K562 (cell line): ENCODE data around the gene PIH1D1. TPM values are rescaled to one million over a fixed set of nuclear protein-coding genes. Genes with fewer than 3 reads are reported as not detected.

Source experiments
- ATAC-seq: fragments of 200-7000 bp; cut with Tn5 transposase; 3 replicates; pipeline ENCODE4 v1.9.1; 2020; ENCODE audit warnings: moderate library complexity
- BruUV-seq: library from RNA; stranded (reverse); fragments of 400-500 nt; replicated peaks from 2 replicates; lab custom pipeline; 2021; lab: Mats Ljungman, UMichigan
- CTCF ChIA-PET: fragments of 300-600 bp; formaldehyde crosslinking; extraction: SDS; loops from one replicate; lab custom pipeline; 2021; ENCODE audit warnings: low intra/inter-chr PET ratio; lab: Yijun Ruan, JAX
- POLR2A ChIA-PET: fragments of 300-600, 350-650 bp; sonication (Branson Sonifier 250); formaldehyde crosslinking; extraction: SDS; loops from one replicate; lab custom pipeline; 2021; ENCODE audit warnings: antibody characterized with exemption, inconsistent platforms; lab: Yijun Ruan, JAX
- DNase-seq, 4 experiments: peaks; one replicate each; pipeline versions ENCODE4 v3.0.0 to v3.0.0-alpha.2; 2011 to 2018; ENCODE audit warnings: low spot score in 3 of 4, mixed read lengths in 3 of 4; ENCODE audit errors: extremely low read depth in 1 of 4
- FAIRE-seq: peaks from 2 replicates; lab custom pipeline; 2011; peaks lifted over from hg19 to GRCh38; lab: Jason Lieb, UNC
- H2AFZ ChIP-seq: 2 replicates; pipeline ENCODE4 v1.6.0; 2011; ENCODE audit warnings: low read depth, low read length, control low read depth, inconsistent platforms
- H3K27ac ChIP-seq: fragments of 200-600 bp; 3 replicates; pipeline ENCODE4 v1.8.0; 2011; ENCODE audit warnings: low read depth, mild to moderate bottlenecking, control low read depth, inconsistent platforms, low read length, moderate library complexity, mixed read lengths; ENCODE audit errors: extremely low read depth
- H3K27me3 ChIP-seq, 2 experiments: fragments of 300-600 bp in 1 of 2; 2 replicates in 1 of 2; 3 replicates in 1 of 2; pipeline versions ENCODE4 v1.6.0 to v1.8.0; 2011; ENCODE audit warnings: inconsistent platforms in 2 of 2, low read length in 2 of 2, mild to moderate bottlenecking in 1 of 2, mixed read lengths in 1 of 2, moderate library complexity in 1 of 2; ENCODE audit not compliant: control insufficient read depth in 2 of 2, insufficient read depth in 2 of 2
- H3K36me3 ChIP-seq: fragments of 300-600 bp; 3 replicates; pipeline ENCODE4 v1.8.0; 2011; ENCODE audit warnings: mild to moderate bottlenecking, low read length, inconsistent platforms; ENCODE audit not compliant: control insufficient read depth, insufficient read depth
- H3K4me1 ChIP-seq, 2 experiments: fragments of 200-600 bp in 1 of 2; replicated peaks in 1 of 2; 2 replicates in 1 of 2; 3 replicates in 1 of 2; pipeline versions ENCODE4 v1.5.1 to v1.8.0; 2011; ENCODE audit warnings: inconsistent platforms in 2 of 2, low read length in 2 of 2, mild to moderate bottlenecking in 1 of 2, mixed read lengths in 1 of 2, moderate library complexity in 1 of 2; ENCODE audit not compliant: control insufficient read depth in 2 of 2, insufficient read depth in 2 of 2
- H3K4me2 ChIP-seq: 2 replicates; pipeline ENCODE4 v1.6.1; 2011; ENCODE audit warnings: low read length, control low read depth, inconsistent platforms, mixed read lengths; ENCODE audit not compliant: insufficient read depth
- H3K4me3 ChIP-seq: fragments of 200-600 bp; sonication (generic), shearing (Covaris generic); 2 replicates; pipeline ENCODE4 v1.5.1; 2016; ENCODE audit warnings: control low read depth, inconsistent platforms
- H3K79me2 ChIP-seq: fragments of 200-600 bp; 3 replicates; pipeline ENCODE4 v1.8.0; 2011; ENCODE audit warnings: low read length, inconsistent platforms; ENCODE audit not compliant: control insufficient read depth, insufficient read depth
- H3K9ac ChIP-seq, 2 experiments: 2 replicates each; pipeline versions ENCODE4 v1.6.0 to v1.6.1; 2011; ENCODE audit warnings: low read depth in 2 of 2, low read length in 2 of 2, control low read depth in 1 of 2, inconsistent platforms in 1 of 2, mild to moderate bottlenecking in 1 of 2, mixed read lengths in 1 of 2; ENCODE audit not compliant: insufficient read depth in 1 of 2
- H3K9me1 ChIP-seq: one replicate; pipeline ENCODE4 v1.6.0; 2011; ENCODE audit warnings: inconsistent platforms, mild to moderate bottlenecking, low read length, moderate library complexity; ENCODE audit not compliant: control insufficient read depth, insufficient read depth
- H3K9me3 ChIP-seq: replicated peaks from 2 replicates; pipeline ENCODE4 v1.5.1; 2011; ENCODE audit warnings: low read depth, low read length, inconsistent platforms; ENCODE audit not compliant: control insufficient read depth, insufficient read depth
- H4K20me1 ChIP-seq: replicated peaks from 2 replicates; pipeline ENCODE4 v1.6.1; 2011; ENCODE audit warnings: low read length, inconsistent platforms, mixed read lengths; ENCODE audit not compliant: control insufficient read depth, insufficient read depth
- FOXK2 ChIP-seq, 2 experiments: fragments of 450-650 bp; IDR thresholded peaks in 1 of 2; conservative IDR thresholded peaks in 1 of 2; 2 replicates each; pipeline ENCODE4 v1.6.1; 2016; ENCODE audit warnings: low read depth in 2 of 2, mild to moderate bottlenecking in 1 of 2
- MED1 ChIP-seq: sonication (generic); formaldehyde crosslinking; IDR thresholded peaks from 2 replicates; pipeline ENCODE4 v1.8.1; 2023; ENCODE audit warnings: missing genetic modification reagents, borderline replicate concordance
- PHB ChIP-seq: fragments of 250-450 bp; sonication (Bioruptor Pico); IDR thresholded peaks from 2 replicates; pipeline ENCODE4 v1.5.0; 2021
- PHB2 ChIP-seq: fragments of 450-650 bp; IDR thresholded peaks from 2 replicates; pipeline ENCODE4 v1.6.1; 2017; ENCODE audit warnings: low read depth
- TARDBP ChIP-seq: fragments of 450-650 bp; IDR thresholded peaks from 2 replicates; pipeline ENCODE4 v1.6.1; 2016
- TFAP4 ChIP-seq: sonication (generic); formaldehyde crosslinking; IDR thresholded peaks from 2 replicates; pipeline ENCODE4 v1.8.0; 2022; ENCODE audit warnings: missing genetic modification reagents, mild to moderate bottlenecking, moderate library complexity, borderline replicate concordance
- ZBTB43 ChIP-seq: sonication (generic); formaldehyde crosslinking; IDR thresholded peaks from 2 replicates; pipeline ENCODE4 v1.8.0; 2023; ENCODE audit warnings: mild to moderate bottlenecking, missing genetic modification reagents
- WGBS: fragments of 100-300 bp; shearing (Covaris generic); methylation state at CpG from one replicate; pipeline ENCODE4 v1.1.6; 2016; ENCODE audit warnings: low coverage, mixed read lengths; ENCODE audit not compliant: insufficient coverage; ENCODE audit errors: missing lambda C conversion rate; 5-methylcytosine and 5-hydroxymethylcytosine counted together
- in situ Hi-C: fragments of 300-500 bp; cut with MboI; formaldehyde crosslinking; loops from 4 replicates; pipeline ENCODE4 v1.15.0; 2018; ENCODE audit warnings: inconsistent platforms, mixed read lengths
- intact Hi-C: fragments of 100-400 bp; cut with micrococcal nuclease; formaldehyde crosslinking; loops from 2 replicates; pipeline ENCODE4 v1.14.2; 2022
- polyA plus RNA-seq, 8 experiments: library from polyadenylated mRNA; depleted of rRNA in 4 of 8; stranded (reverse) in 5 of 8; unstranded in 3 of 8; fragments of >200 nt; fragmentation: Nextera tagmentation in 2 of 8; fragmentation: Illumina TruSeq in 1 of 8; extraction: Ambion mirVana in 2 of 8; extraction: Trizol in 1 of 8; gene quantifications; 2 replicates each; pipeline versions ENCODE4 v1.2.1 to v1.2.3, GENCODE V29; 2011 to 2014; ENCODE audit warnings: inconsistent platforms in 1 of 8, missing spikeins in 1 of 8
- total RNA-seq, 7 experiments: library from RNA; depleted of rRNA in 6 of 7; stranded (reverse); fragments of >200 nt in 6 of 7; fragmentation: Illumina TruSeq in 2 of 7; extraction: Trizol in 2 of 7; gene quantifications; 2 replicates each; pipeline versions ENCODE4 v1.2.1 to v1.2.3, GENCODE V29; 2011 to 2021; ENCODE audit warnings: low replicate concordance in 1 of 7

PIH1D1 gene
- total and polyA plus RNA-seq, 9 of the 15 experiments (the other 6 are each of a cell fraction or from before 2014, with no cell fraction given): 26.5 to 224 (median 137) TPM

GRCh38 chr19:49413348-49413747 is 38.3 kb downstream of the PIH1D1 start:
- in situ Hi-C loops: no loop called here
- no peak for FAIRE-seq
- H3K4me1 ChIP-seq: peaks cover 30 to 50% of the 10 kb centered on the region in 2 experiments
- H3K27ac ChIP-seq: no peak overlapping the region
- no peak overlapping the region for H3K4me3 ChIP-seq
- H3K9ac ChIP-seq: peak overlapping the region in 1 of 2 experiments; percentile 70; a peak in 2 of 4 replicates
- CTCF ChIA-PET: no interaction called here
- no peaks in the 10 kb centered on the region for H3K27me3 ChIP-seq
- no peaks in the 10 kb centered on the region for H4K20me1 ChIP-seq
- POLR2A ChIA-PET: interaction anchor here (1.0 to 1.4 kb wide), 2 partner anchors 11 to 263 kb away, joined by 3 to 6 read pairs; partner anchors contain the start of gene PTH2
- no peak overlapping the region for H3K4me2 ChIP-seq
- no peaks in the 10 kb centered on the region for H3K9me1 ChIP-seq
- no peak for ATAC-seq
- BruUV-seq: no TSS peak
- H3K9me3 ChIP-seq: no peaks in the 10 kb centered on the region
- no peak for DNase-seq
- TF ChIP-seq FOXK2 (conservative IDR thresholded peaks at IDR 0.05 in 1 of 2, IDR thresholded peaks at IDR 0.05 in 1 of 2; ENCODE audit: low read depth in 2 of 2) (no peak), PHB2 (no peak), TFAP4 (CRISPR knock-in tag) (0 out of 2 replicates have a peak, but pooled peaks have one; percentile 6), TARDBP (no peak), ZBTB43 (no peak), PHB (CRISPR knock-in tag) (no peak), MED1 (CRISPR knock-in tag) (no peak)
- intact Hi-C loops: no loop called here
- H3K79me2 ChIP-seq: no peaks in the 10 kb centered on the region
- H2AFZ ChIP-seq: peak overlapping the region; percentile 29; the same call in 1 of the 2 replicates
- no peaks in the 10 kb centered on the region for H3K36me3 ChIP-seq
- WGBS: 71% methylated on average over 9 of the region's 9 CpGs
